Activated CD4-positive, alpha-beta T cell treated with anti-CD3 and anti-CD28 coated beads, Interleukin-2, amount 10 ng/mL, durations not matched to agents 7 days and 5 days (primary cell): ENCODE measurements around the gene PTPRR. TPM values are rescaled to one million over a fixed set of nuclear protein-coding genes. Genes with fewer than 3 reads are reported as not detected.

Experiments used
- CTCF ChIA-PET: fragments of 350-600 bp; sonication (Branson Sonifier 250); formaldehyde crosslinking; loops from one replicate; lab custom pipeline; 2021; ENCODE audit warnings: antibody characterized with exemption; lab: Charles Lee
- POLR2A ChIA-PET: fragments of 350-600 bp; sonication (Branson Sonifier 250); formaldehyde crosslinking; loops from one replicate; lab custom pipeline; 2021; ENCODE audit warnings: antibody characterized with exemption; lab: Charles Lee
- DNase-seq: peaks from one replicate; pipeline ENCODE4 v3.0.0-alpha.2; 2020
- H3K27ac Mint-ChIP-seq: one replicate; pipeline ENCODE4 v1.8.0; 2021; ENCODE audit warnings: mild to moderate bottlenecking, moderate library complexity, mixed read lengths
- H3K27me3 Mint-ChIP-seq: one replicate; pipeline ENCODE4 v1.8.0; 2021; ENCODE audit warnings: mixed read lengths
- H3K36me3 Mint-ChIP-seq: one replicate; pipeline ENCODE4 v1.8.0; 2021; ENCODE audit warnings: low read depth, mixed read lengths
- H3K4me1 Mint-ChIP-seq: one replicate; pipeline ENCODE4 v1.8.0; 2021; ENCODE audit warnings: mixed read lengths
- H3K4me3 Mint-ChIP-seq: one replicate; pipeline ENCODE4 v1.8.0; 2021; ENCODE audit warnings: mild to moderate bottlenecking, moderate library complexity, mixed read lengths
- H3K9me3 Mint-ChIP-seq: one replicate; pipeline ENCODE4 v1.8.0; 2021; ENCODE audit warnings: mixed read lengths
- total RNA-seq, 2 experiments: library from RNA; stranded (reverse); gene quantifications; one replicate each; pipeline ENCODE4 v1.2.3, GENCODE V29; 2021

The PTPRR gene
- total RNA-seq, 2 experiments from 2014 or later: not detected

GRCh38 chr12:70936203-70936813 lies 15.8 kb upstream of the PTPRR start:
- no peaks in the 10 kb centered on the region for H3K36me3 Mint-ChIP-seq
- H3K9me3 Mint-ChIP-seq: no peaks in the 10 kb centered on the region

DNA sequence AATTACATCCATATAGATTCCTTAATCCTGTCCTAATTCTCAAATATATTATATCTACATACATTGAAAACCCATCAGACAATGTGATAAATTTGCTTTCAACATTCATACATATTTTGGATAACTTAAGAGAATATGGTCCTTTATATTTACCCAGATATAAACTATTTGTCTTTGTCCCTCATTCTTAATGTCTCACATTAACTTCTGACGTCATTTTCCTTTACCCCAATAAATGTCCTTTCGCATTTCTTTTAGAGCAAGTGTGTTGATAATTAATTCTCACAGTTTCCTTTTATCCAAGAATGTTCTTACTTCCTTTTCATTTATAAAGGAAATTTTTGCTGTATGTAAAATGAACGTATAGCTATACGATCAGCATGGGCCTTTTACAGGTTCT lies 12.6 kb upstream of the PTPRR start:
- POLR2A ChIA-PET: no interaction called here
- Mint-ChIP-seq H3K4me3 (no peak overlapping the region), H3K27me3 (no peaks in the 10 kb centered on the region)

More at GRCh38 chr12:70936203-70936813, 15.8 kb upstream of the PTPRR start:
- Mint-ChIP-seq H3K4me1 (no peaks in the 10 kb centered on the region), H3K4me3 (no peak overlapping the region), H3K27me3 (no peaks in the 10 kb centered on the region), H3K27ac (no peak overlapping the region)
- POLR2A ChIA-PET: no interaction called here
- CTCF ChIA-PET: no interaction called here
- DNase-seq: no peak

DNA sequence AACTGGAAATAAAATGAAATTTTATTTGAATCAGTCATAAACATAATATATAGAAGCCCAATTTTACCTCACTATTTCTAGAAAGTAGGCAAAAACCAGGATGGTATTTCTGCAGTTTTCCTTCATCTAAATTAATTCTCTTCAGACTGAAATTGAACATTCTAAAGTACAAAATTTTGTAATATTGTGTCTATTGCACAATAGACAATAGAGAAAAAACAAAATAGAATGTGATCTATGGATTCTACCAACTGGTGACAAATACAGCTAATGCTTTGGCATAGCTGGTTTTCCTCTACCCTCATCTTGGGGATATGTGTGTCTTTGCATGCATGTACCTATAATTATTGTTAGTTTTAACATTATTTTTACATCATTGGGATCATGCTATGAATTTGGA lies 8.5 kb upstream of the PTPRR start:
- CTCF ChIA-PET: no interaction called here
- Mint-ChIP-seq H3K4me3 (no peak overlapping the region), H3K27ac (no peak overlapping the region), H3K9me3 (no peaks in the 10 kb centered on the region), H3K4me1 (no peaks in the 10 kb centered on the region), H3K36me3 (no peaks in the 10 kb centered on the region), H3K27me3 (no peaks in the 10 kb centered on the region)
- no peak for DNase-seq
- POLR2A ChIA-PET: no interaction called here

More for the DNA sequence above, 12.6 kb upstream of the PTPRR start:
- no peak for DNase-seq
- CTCF ChIA-PET: no interaction called here
- Mint-ChIP-seq H3K27ac (no peak overlapping the region), H3K36me3 (no peaks in the 10 kb centered on the region), H3K9me3 (no peaks in the 10 kb centered on the region), H3K4me1 (no peaks in the 10 kb centered on the region)

DNA sequence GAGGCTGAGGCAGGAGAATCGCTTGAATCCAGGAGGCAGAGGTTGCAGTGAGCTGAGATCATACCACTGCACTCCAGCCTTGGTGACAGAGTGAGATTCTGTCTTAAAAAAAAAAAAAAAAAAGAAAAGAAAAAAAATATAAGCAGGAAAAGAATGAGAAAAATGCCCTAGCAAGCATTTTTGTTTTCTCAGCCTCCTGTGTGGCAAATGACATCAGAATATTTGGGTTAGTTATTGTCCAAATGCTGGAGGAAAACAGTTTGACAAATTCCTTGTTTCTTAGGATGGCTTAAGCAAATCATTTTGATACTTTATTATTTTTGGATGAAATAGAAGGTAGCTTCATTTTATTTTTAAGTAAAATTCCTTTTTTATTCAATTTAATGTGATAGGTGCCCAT lies 7.5 kb upstream of the PTPRR start:
- no peaks in the 10 kb centered on the region for H3K27me3 Mint-ChIP-seq
- H3K27ac Mint-ChIP-seq: no peak overlapping the region
- H3K4me3 Mint-ChIP-seq: no peak overlapping the region
- ChIA-PET CTCF (no interaction called here), POLR2A (no interaction called here)
- no peaks in the 10 kb centered on the region for H3K36me3 Mint-ChIP-seq
- no peaks in the 10 kb centered on the region for H3K9me3 Mint-ChIP-seq
- no peaks in the 10 kb centered on the region for H3K4me1 Mint-ChIP-seq
- DNase-seq: no peak

- CTCF ChIA-PET: no interaction called here
- no peak for DNase-seq
- H3K9me3 Mint-ChIP-seq: no peaks in the 10 kb centered on the region
- H3K36me3 Mint-ChIP-seq: no peaks in the 10 kb centered on the region
- no peak overlapping the region for H3K27ac Mint-ChIP-seq
- H3K27me3 Mint-ChIP-seq: no peaks in the 10 kb centered on the region
- POLR2A ChIA-PET: no interaction called here
- H3K4me3 Mint-ChIP-seq: no peak overlapping the region
- no peaks in the 10 kb centered on the region for H3K4me1 Mint-ChIP-seq
Observed at GRCh38 chr12:70927356-70927755, 6.8 kb upstream of the PTPRR start.

DNA sequence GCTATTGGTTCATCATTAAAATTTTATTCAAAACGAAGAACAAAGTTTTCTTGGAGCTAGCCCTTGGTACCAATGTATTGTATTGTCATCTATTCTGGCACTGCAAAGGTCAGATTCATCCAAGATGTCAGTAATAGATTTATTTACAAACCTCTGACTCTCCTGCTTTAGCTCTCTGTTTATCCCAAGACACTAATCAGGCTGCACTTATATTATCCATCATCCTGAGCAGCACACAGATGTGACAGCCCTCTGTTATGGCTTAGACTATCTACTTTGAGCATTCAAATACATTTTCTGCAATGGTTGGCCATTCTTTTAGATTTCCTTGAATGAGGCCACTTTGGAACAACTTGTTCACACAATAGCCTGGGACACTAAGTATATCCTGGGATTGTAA lies 5.0 kb upstream of the PTPRR start:
- ChIA-PET CTCF (interaction anchor here (0.6 kb wide), 1 partner anchor 226 kb away, joined by 4 read pairs; no protein-coding TSS in a partner anchor), POLR2A (no interaction called here)
- Mint-ChIP-seq H3K27me3 (peaks cover 5% of the 10 kb centered on the region), H3K36me3 (no peaks in the 10 kb centered on the region), H3K4me3 (no peak overlapping the region), H3K4me1 (no peaks in the 10 kb centered on the region), H3K27ac (no peak overlapping the region), H3K9me3 (no peaks in the 10 kb centered on the region)
- no peak for DNase-seq

- peaks cover 15% of the 10 kb centered on the region for H3K27me3 Mint-ChIP-seq
- CTCF ChIA-PET: no interaction called here
- H3K36me3 Mint-ChIP-seq: no peaks in the 10 kb centered on the region
- no peak for DNase-seq
- POLR2A ChIA-PET: no interaction called here
- H3K9me3 Mint-ChIP-seq: no peaks in the 10 kb centered on the region
- H3K4me1 Mint-ChIP-seq: no peaks in the 10 kb centered on the region
- no peak overlapping the region for H3K27ac Mint-ChIP-seq
- no peak overlapping the region for H3K4me3 Mint-ChIP-seq
Observed at GRCh38 chr12:70920891-70921290, 353 bp upstream of the PTPRR start.

DNA sequence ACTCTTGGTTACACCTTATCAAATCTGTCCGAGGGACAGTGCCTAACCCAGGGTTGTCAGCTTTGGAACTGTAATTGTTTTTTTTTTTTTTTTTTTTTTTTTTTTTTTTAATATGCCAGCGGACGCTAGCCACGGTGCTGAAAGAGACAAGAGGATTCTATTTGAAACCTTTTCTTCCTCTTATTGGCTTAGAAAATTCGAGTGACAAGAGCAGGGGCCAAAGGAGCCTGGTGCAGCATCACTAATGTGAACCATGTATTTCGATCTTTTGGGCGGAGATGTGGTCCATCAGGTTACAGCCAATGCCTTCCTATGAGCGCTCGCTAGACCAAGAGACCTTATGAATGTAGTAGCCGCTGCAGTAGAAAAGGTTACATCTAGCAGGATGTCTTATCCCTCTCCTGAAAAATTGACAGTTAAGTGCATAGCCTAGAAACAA lies 922 bp downstream of the PTPRR start:
- H3K4me3 Mint-ChIP-seq: no peak overlapping the region

DNA sequence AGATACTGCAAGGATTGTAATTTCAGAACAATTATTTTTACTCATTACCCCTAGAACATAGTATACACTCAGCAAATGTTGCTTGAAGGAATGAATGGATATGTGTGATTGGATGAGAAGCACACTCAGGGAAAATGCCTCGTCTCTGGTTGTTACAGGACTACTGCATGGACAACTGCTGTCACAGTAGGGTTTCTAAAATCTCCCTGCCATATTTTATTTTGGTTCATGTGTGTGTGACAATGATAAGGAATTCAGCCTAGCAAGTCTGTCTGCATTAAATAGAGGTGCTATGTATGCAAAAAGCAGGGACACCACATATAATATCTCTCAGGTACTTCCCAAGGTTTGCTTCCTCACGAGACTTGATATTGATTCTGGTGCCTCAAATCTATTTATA lies 1.4 kb downstream of the PTPRR start:
- ChIA-PET POLR2A (no interaction called here), CTCF (no interaction called here)
- H3K4me1 Mint-ChIP-seq: no peaks in the 10 kb centered on the region
- DNase-seq: no peak
- H3K27me3 Mint-ChIP-seq: peaks cover 15% of the 10 kb centered on the region
- no peak overlapping the region for H3K4me3 Mint-ChIP-seq
- H3K27ac Mint-ChIP-seq: no peak overlapping the region
- no peaks in the 10 kb centered on the region for H3K36me3 Mint-ChIP-seq
- no peaks in the 10 kb centered on the region for H3K9me3 Mint-ChIP-seq

More for the DNA sequence above, 922 bp downstream of the PTPRR start:
- Mint-ChIP-seq H3K4me1 (no peaks in the 10 kb centered on the region), H3K9me3 (no peaks in the 10 kb centered on the region), H3K27ac (no peak overlapping the region), H3K36me3 (no peaks in the 10 kb centered on the region), H3K27me3 (peaks cover 15% of the 10 kb centered on the region)
- no peak for DNase-seq
- ChIA-PET CTCF (no interaction called here), POLR2A (no interaction called here)

DNA sequence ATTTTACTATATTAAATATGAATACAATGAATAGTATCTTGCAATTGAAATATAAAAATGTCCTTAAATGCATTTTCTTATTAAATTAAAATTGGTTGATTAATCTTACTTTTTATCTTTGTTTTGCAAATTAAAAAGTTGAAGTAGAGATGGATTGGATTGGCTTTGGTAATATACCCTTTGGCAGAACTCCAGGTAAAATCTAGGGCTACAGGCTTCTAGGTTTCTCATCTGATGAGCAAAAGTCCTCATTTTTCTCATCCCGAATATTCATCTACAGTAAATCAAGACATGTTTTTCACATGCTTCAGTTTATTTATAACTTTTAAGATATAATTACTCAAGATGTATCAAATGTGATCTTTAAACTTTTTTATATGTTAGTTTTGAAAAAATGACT lies 2.2 kb downstream of the PTPRR start:
- Mint-ChIP-seq H3K4me1 (no peaks in the 10 kb centered on the region), H3K36me3 (no peaks in the 10 kb centered on the region), H3K4me3 (no peak overlapping the region), H3K27me3 (peaks cover 15% of the 10 kb centered on the region), H3K27ac (no peak overlapping the region), H3K9me3 (no peaks in the 10 kb centered on the region)
- ChIA-PET POLR2A (no interaction called here), CTCF (no interaction called here)
- no peak for DNase-seq

GRCh38 chr12:70910666-70911065 lies 9.9 kb downstream of the PTPRR start:
- Mint-ChIP-seq H3K36me3 (no peaks in the 10 kb centered on the region), H3K27me3 (no peaks in the 10 kb centered on the region), H3K9me3 (no peaks in the 10 kb centered on the region), H3K4me3 (no peak overlapping the region), H3K4me1 (no peaks in the 10 kb centered on the region), H3K27ac (no peak overlapping the region)
- ChIA-PET CTCF (no interaction called here), POLR2A (no interaction called here)
- DNase-seq: no peak

GRCh38 chr12:70908978-70909377 lies 11.6 kb downstream of the PTPRR start:
- no peak overlapping the region for H3K4me3 Mint-ChIP-seq
- no peaks in the 10 kb centered on the region for H3K9me3 Mint-ChIP-seq
- no peak overlapping the region for H3K27ac Mint-ChIP-seq
- ChIA-PET CTCF (no interaction called here), POLR2A (no interaction called here)
- H3K36me3 Mint-ChIP-seq: no peaks in the 10 kb centered on the region
- DNase-seq: no peak
- no peaks in the 10 kb centered on the region for H3K27me3 Mint-ChIP-seq
- H3K4me1 Mint-ChIP-seq: no peaks in the 10 kb centered on the region

DNA sequence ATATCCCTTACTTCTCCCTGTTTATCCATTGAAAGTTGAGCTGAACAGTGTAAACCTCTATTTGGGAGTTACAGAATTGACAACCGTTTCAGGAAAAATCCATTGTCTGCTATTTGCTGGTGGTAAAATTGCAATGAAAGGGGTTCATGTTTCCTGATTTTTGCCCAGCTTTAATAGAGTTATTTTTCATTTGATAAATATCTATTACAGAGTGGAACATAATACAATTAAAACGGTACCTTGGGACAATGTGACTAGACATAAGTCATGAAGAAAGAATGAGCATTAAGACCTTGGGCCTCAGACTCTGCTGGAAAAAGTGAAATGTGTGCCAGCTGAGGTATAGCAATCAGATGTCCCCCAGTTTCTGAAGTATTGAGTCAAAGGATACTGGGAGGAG lies 13.1 kb downstream of the PTPRR start:
- CTCF ChIA-PET: no interaction called here
- POLR2A ChIA-PET: no interaction called here
- Mint-ChIP-seq H3K27ac (no peak overlapping the region), H3K36me3 (no peaks in the 10 kb centered on the region), H3K9me3 (no peaks in the 10 kb centered on the region), H3K27me3 (no peaks in the 10 kb centered on the region), H3K4me3 (no peak overlapping the region), H3K4me1 (no peaks in the 10 kb centered on the region)
- no peak for DNase-seq

- Mint-ChIP-seq H3K27me3 (no peaks in the 10 kb centered on the region), H3K27ac (no peak overlapping the region), H3K4me1 (no peaks in the 10 kb centered on the region), H3K36me3 (no peaks in the 10 kb centered on the region), H3K9me3 (no peaks in the 10 kb centered on the region), H3K4me3 (no peak overlapping the region)
- CTCF ChIA-PET: no interaction called here
- POLR2A ChIA-PET: no interaction called here
- DNase-seq: no peak
Observed at GRCh38 chr12:70895956-70896355, 24.6 kb downstream of the PTPRR start.
